GM20431 (cell line): ENCODE results near the gene PSMB2.
"Not testable (repeated sequence)": the region's sequence is repeated elsewhere in the genome, so short reads cannot be mapped to it uniquely, and the experiment has no call there.

Source experiments
- in situ Hi-C: fragments of 300-500 bp; cut with MseI, MboI; formaldehyde crosslinking; loops from one replicate; pipeline ENCODE4 v1.15.0; 2020; ENCODE audit warnings: low sequenced_read_pairs; ENCODE audit not compliant: unreplicated experiment

Gene PSMB2

DNA sequence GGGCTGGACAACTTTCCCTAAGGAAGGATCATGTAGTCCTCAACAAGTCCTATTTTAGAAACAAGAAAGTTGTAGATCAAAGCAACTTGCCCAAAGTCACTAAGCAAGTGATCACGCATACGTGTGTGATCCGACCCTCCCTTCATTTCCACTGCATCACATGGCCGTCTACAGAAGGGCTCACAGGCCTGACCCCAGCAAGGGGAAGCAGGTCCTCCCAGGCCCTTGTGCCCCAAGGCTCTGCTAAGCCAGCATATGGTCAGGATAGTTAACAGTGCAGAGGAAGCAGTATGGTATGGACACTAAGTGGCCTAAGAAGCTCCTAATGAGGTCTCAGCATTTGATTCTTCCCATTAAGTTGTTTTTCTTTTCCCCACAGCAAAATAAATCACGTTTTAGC lies 43.5 kb downstream of the PSMB2 start:
- in situ Hi-C loops = no loop called here

DNA sequence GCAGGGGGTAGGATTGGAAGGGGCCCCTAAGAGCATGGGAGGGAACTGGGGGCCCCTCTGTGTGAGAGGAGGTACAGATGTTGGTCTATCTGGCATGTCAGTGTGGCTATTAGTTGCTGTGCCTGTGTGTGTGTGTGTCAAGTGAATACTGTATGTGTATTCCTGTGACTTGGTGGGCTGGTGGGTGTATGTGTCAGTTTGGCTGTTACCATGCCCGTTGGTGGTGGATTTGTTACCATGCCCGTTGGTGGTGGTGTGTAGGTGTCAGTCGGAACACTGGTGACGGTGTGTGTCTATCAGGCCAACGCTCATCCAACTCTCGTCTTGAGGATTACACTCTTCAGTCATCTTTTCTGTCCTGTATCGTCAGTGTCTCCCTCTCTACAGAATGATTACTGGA lies 45.6 kb downstream of the PSMB2 start:
- in situ Hi-C loops = no loop called here

DNA sequence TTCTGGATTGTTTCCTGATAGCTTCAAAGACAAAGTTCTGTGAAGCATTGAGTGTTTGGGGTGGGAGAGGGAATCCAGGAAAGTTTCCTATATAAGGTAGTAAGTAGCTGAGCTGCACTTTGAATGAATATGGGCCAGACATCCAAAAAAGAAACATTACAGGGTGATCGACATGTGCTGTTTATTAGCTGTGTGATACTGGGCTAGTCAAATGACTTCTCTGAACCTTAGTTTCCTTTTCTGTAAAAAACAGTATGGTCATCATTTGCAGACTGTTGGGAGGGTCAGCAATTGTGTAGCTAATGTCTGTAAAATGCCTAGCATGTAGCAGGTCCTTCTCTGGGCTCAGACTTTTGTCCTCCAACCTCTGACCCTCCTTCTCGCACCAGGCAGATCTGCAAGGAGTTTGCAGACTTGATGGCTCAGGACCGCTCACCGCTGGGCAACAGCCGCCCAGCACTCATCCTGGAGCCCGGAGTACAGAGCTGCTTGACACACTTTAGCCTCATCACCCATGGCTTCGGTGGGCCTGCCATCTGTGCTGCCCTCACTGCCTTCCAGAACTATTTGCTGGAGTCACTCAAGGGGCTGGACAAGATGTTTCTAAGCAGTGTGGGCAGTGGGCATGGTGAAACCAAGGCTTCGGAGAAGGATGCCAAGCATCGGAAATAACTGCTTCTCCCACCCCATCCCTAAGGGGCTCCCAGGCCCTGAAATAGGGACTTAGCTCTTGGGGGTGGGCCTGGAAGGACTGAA lies 47.1 kb downstream of the PSMB2 start:
- in situ Hi-C loops = no loop called here

DNA sequence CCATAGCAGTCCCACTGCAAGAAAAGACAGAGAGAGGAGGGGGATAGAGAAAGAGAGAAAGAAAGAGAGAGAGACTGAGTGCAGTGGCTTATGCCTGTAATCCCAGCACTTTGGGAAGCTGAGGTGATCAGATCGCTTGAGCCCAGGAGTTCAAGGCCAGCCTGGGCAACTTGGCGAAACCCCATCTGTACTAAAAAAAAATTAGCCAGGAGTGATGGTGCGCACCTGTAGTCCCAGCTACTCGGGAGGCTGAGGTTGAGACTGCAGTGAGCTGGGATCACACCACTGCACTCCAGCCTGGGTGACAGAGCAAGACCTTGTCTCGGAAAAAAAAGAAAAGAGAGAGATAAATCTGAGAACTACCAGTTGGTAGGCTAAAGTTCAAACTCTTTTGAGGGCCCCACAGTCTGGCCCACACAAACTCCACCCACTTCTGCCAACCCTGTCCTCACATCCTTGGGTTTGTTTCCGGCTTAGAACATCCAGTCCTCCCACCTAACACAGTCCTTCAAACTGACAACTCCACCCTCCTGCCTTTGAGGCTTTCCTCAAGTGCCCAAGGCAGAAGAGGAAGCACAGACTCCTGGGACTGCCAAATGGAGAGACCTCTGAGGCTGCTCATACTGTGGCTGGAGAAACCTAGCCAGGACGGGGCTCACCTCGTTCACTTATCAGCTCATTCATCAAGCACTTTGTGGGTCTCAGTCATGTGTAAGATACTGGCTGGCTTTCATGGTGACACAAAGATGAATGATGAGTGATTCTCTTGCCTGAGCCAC lies 48.1 kb downstream of the PSMB2 start:
- in situ Hi-C loops = no loop called here

DNA sequence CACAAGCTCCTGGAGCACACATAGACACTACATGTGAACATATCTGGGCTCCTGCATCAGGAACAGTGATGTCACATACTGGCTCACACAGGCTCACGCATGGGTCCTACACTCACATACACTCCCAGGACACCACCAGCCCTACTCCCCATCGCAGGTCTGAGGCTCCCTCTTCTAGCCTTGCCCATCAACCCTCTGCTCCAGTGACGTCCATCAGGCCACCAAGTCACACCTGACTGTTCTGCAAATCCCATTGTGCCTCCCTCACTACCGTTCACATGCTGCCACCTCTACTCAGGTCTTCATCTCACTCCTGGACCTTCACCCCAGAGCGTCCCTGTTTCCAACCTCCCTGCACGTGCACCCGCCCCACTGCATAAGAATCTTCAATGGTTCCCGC lies 50.1 kb downstream of the PSMB2 start:
- in situ Hi-C loops = no loop called here

DNA sequence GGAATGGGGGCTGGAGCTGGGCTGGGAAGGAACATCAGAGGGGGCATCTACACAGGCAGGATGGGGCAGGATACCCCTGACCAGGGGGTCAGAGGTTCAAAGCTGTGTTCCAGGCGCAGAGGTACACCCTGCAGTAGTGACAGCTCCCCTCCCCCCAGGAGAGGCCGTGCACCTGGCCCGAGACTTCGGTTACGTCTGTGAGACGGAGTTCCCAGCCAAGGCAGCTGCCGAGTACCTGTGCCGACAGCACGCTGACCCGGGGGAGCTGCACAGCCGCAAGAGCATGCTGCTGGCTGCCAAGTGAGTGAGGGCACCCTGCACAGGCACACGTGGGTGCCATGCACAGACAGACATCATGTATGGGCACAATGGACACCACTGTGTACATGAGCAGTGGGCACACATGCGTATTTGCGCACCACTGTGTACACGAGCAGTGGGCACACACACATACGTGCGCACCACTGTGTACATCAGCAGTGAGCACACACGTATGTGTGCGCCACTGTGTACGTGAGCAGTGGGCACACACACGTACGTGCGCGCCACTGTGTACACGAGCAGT lies 50.8 kb downstream of the PSMB2 start:
- in situ Hi-C loops = no loop called here

DNA sequence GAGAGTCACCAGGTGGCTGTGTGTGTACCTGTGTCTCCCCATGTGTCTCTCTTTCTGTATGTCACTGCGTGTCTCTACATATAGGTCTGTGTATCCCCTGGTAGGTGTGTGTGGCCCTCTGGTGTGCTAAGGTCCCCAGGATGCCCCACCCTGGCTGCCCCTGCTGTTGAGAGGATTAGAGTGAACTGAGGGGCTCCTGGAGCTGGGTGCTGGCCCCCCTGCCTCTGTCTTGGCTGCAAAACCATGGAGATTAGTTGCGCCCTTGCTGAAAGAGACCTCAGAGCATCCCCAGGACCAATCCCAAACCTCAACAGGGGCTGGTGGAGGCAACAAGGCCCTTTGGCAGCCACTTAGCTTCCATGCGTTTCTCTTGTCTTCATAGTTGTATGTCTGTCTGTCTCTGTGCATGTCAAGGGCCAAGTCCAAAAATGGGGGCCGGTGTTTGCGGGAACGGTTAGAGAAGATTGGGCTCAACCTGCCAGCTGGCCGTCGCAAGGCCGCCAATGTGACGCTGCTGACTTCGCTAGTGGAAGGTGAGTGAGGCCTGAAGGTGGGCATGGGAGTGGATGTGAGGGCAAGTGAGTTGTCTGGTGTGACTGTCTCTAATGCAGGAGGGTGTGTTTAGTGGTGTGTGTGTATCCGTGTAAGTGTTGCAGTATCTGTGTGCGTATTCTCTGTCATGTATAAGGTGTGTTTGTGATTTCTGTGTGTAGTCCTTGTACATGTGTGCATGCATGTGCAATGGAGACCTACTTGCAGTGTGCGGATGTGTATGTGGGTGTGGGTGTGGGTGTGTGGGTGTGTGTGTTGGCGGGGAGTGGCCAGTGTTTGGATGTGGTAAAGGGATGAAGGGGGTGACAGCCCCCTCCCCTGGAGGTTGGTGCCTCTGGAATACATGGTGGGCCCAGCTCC lies 51.6 kb downstream of the PSMB2 start:
- in situ Hi-C loops = no loop called here

DNA sequence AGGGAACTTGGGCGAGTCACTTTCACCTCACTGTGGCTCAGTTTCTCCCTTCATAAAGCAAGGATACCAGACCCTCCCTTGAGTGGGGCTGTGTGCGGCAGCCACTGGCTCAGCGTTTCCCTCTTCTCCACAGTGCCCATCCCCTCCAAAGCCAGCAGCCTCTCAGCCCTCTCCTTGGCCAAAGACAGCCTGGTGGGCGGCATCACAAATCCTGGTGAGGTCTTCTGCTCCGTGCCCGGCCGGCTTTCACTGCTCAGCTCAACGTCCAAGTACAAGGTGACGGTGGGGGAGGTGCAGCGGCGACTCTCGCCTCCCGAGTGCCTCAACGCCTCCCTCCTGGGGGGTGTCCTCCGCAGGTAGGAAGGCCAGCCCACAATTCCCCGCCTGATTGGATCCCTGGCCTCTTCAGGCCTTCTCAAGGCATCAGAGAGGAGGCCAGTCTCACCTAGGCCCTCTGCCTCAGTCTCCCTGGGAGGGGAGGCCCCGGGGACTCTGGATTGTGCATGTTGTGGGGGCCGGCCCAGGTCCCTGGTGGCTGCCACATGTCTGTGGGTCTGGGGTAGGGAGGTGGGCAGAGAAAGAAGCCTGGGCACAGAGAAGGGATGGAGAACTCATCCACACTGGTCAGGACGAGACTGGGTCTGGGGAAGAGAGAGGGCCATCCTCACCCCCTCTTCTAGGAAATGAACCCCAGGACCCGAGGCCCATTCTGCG lies 53.0 kb downstream of the PSMB2 start:
- in situ Hi-C loops = no loop called here

DNA sequence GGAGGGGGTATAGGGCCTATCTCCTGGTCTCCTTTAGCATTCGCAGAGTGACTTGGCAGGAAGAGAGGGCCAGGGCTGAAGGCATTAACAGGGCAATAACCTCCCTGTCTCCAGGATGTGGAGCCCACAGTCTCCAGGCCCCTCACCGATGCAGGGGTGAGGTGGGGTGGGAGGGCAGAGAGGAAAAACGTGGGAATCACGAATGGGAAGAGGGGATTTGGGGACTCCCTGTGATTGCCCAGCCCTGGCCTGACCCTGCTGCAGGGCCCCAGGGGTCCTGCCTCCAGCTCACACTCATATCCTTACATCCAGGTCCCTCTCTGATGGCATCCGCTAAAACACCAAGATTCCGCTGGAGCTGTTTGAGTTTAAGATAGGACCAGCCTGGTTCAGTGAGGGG lies 53.6 kb downstream of the PSMB2 start:
- in situ Hi-C loops = no loop called here

DNA sequence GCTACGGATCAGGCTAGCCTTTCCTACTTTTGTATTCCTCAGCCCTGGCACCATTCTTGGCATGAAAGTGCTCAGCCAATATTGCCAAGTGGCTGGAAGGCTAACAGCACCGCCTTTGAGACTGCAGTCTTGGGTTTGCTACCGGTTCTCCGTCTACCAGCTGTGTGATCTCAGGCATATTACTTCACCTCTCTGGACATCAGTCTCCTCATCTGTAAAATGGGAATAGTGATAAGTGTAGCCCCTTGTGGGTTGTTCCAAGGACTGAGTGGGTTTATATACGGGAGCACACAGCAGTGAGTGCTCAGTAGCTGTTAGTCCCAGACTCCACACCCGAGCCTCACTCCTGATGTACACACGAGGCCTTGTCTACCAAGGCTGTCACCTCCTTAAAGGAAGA lies 54.5 kb downstream of the PSMB2 start:
- in situ Hi-C loops = no loop called here

DNA sequence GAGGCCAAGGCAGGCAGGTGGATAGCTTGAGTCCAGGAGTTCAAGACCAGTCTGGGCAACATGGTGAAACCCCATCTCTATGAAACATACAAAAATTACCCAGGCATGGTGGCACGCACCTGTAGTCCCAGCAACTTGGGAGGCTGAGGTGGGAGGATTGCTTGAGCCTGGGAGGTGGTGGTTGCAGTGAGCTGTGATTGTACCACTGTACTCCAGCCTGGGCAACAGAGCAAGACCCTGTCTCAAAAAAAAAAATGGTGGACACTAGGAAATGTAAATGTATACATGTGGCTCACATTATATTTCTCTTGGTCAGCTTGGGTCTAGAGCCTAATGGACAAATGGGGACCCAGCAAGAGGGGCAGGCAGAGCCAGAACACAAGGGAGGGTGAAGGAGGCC lies 55.5 kb downstream of the PSMB2 start:
- in situ Hi-C loops = not testable (repeated sequence)

DNA sequence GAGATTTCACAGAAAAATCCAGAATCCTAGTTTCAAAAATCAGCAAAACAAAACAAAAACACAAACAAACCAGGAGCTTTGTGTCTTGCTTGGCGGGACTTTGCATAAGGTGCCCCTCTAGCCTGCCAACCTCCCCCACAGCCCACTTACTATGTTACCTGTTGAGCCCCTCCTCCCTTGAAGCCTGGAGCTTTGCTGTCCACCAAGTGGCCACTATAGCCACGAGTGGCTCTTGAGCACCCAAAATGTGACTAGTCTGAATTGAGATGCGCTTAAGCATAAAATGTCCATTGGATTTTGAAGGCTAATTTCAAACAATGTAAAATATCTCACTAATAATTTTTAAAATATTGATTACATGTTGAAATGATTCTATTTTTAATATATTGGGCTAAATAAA lies 56.0 kb downstream of the PSMB2 start:
- in situ Hi-C loops = no loop called here

DNA sequence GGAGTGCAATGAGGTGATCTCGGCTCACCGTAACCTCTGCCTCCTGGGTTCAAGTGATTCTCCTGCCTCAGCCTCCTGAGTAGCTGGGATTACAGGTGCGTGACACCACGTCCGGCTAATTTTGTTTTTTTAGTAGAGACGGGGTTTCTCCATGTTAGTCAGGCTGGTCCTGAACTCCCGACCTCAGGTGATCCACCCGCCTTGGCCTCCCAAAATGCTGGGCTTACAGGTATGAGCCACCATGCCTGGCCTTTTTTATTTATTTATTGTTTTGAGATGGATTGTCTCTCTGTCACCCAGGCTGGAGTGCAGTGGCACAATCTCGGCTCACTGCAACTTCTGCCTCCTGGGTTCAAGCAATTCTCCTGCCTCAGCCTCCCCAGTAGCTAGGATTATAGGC lies 59.7 kb downstream of the PSMB2 start:
- in situ Hi-C loops = not testable (repeated sequence)

DNA sequence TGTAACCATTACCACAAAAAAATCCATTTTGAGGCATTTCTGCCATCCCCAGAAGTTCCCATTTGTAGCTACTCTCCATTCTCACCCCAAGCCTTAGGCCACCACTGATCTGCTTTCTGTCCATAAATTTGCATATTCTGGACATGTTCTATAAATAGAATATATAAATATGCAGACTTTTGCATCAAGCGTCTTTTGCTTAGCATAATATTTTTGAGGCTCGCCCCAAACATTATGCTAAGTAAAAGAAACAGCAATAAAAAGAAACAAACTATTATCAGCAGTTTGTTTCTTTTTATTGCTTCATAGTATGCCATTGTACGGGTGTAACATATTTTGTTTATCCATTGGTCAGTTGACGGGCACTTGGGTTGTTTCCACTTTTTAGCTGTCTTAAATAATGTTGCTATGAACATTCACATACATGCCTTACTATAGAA lies 60.4 kb downstream of the PSMB2 start:
- in situ Hi-C loops = no loop called here

DNA sequence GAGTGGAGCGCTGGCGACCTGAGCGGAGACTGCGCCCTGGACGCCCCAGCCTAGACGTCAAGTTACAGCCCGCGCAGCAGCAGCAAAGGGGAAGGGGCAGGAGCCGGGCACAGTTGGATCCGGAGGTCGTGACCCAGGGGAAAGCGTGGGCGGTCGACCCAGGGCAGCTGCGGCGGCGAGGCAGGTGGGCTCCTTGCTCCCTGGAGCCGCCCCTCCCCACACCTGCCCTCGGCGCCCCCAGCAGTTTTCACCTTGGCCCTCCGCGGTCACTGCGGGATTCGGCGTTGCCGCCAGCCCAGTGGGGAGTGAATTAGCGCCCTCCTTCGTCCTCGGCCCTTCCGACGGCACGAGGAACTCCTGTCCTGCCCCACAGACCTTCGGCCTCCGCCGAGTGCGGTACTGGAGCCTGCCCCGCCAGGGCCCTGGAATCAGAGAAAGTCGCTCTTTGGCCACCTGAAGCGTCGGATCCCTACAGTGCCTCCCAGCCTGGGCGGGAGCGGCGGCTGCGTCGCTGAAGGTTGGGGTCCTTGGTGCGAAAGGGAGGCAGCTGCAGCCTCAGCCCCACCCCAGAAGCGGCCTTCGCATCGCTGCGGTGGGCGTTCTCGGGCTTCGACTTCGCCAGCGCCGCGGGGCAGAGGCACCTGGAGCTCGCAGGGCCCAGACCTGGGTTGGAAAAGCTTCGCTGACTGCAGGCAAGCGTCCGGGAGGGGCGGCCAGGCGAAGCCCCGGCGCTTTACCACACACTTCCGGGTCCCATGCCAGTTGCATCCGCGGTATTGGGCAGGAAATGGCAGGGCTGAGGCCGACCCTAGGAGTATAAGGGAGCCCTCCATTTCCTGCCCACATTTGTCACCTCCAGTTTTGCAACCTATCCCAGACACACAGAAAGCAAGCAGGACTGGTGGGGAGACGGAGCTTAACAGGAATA lies 64.0 kb downstream of the PSMB2 start:
- in situ Hi-C loops = no loop called here

DNA sequence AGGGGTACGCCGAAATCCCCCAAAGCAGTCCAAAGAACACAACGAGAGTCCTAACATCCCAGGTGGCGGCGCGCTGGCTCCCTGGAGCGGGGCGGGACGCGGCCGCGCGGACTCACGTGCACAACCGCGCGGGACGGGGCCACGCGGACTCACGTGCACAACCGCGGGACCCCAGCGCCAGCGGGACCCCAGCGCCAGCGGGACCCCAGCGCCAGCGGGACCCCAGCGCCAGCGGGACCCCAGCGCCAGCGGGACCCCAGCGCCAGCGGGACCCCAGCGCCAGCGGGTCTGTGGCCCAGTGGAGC lies 64.6 kb downstream of the PSMB2 start:
- in situ Hi-C loops = not testable (repeated sequence)

DNA sequence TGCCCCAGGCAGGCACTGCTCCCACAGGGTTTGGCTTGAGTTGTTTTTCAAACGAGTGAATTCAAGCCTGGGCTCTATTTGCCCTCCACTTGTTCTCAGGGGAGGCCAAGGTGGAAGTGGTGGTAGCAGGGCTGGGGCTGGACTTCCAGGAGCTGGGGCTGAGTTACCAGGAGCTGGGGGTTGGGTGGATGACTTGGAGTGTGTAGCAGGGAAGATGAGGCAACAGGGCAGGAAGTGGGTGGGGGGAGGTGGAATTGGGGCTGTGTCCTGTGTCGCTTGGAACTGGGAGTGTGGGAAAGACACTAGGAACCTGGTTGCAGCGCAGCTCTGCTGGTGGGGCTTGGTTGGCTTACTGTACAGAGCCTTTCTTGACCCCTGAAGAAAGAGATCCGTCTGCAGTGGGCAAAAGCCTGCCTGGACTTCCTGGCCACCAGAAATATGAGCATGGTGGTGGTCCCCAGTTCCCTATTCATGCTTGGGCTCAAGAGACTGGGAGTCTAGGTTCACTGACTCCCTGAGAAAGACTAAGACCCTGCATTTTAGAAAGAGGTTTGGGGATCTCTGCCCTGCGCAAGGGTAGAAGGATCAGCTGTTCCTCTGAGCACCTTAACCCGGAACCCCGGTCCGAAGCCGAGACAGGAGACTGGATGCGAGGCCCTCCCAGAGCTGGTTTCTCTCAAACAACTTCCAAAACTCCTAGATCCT lies 65.1 kb downstream of the PSMB2 start:
- in situ Hi-C loops = no loop called here

DNA sequence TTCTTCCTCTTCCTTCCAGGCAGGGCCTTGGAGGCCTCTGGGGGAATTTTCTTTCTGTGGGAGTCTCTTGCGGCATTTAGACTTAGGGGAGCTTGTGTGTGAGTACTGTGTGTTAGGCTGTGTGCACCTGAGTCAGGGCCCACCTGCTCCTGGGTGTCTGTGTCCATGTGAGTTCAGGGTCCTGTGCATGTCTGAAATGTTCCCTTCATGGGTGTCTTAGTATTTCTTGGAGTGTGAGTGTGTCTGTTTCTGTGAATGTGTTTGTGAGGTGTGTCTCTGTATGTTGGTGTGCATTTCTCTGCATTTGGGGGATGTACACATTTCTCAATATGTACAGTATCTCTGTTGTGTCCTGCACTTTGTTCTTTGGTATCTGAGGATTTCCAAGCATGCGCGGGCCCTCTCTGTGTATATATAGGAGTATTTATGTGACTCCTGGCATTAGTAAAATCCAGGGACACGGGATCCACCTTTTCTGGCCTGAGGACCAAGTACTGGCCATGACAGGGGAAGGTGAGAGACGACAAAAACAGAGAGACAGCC lies 65.8 kb downstream of the PSMB2 start:
- in situ Hi-C loops = no loop called here
